ENCODE data around the gene AKR1C4. TPM values are rescaled to one million over a fixed set of nuclear protein-coding genes. Genes with fewer than 3 reads are reported as not detected.
"Not testable (repeated sequence)": the region's sequence is repeated elsewhere in the genome, so short reads cannot be mapped to it uniquely, and the experiment has no call there.

The AKR1C4 gene
- total RNA-seq, 5 donors from 2014 or later (not counting 1 experiment from before 2014, with no cell fraction given), result 0.23 TPM; not detected in 4

DNA sequence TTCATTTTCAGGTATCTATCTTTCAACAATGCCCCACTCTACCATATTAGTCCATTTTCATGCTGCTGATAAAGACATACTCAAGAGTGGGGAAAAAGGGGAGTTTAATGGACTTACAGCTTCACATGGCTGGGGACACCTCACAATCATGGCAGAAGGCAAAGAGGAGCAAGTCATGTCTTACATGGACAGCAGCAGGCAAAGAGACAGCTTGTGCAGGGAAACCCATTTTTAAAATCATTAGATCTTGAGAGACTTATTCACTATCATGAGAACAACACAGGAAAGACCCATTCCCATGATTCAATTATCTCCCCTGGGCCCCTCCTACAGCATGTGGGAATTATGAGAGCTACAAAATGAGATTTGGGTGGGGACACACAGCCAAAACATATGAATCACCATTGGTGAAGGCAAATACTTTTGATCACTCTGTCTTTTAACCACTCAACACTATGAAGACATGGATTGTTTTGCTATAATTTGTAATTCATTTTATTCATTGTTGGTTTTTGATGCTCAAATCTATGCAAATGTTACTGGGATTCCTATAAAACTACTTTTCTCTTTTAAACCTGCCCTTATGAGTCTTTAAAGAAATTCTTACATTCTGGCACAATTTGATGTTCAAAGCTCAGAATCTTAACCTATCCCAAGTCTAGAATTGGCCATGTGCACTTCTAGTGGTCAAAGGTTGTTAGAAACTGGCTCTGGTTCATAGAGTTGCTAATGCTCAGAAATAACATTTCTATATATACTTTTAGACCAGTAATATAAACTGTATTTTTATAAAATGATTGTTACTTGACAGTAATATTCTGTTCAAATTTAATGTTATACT lies 15.3 kb downstream of the AKR1C4 start:
- no peak for DNase-seq
- Histone ChIP-seq H3K36me3 (ENCODE audit: control insufficient read depth in 2 of 2, extremely low read depth in 1 of 2, insufficient read depth in 1 of 2, low read length in 1 of 2) (no peaks in the 10 kb centered on the region), H3K4me3 (ENCODE audit: control insufficient read depth in 1 of 2, extremely low read depth in 1 of 2, low read length in 1 of 2) (no peak overlapping the region), H3K27me3 (replicated peaks in 1 of 2; ENCODE audit: control insufficient read depth in 2 of 2, extremely low read depth in 1 of 2, insufficient read depth in 2 of 2, low read length in 1 of 2) (no peaks in the 10 kb centered on the region), H3K27ac (ENCODE audit: low read length) (no peak overlapping the region), H3K4me1 (ENCODE audit: control insufficient read depth in 1 of 2, extremely low read depth in 1 of 2, insufficient read depth in 2 of 2, low read length in 2 of 2) (no peaks in the 10 kb centered on the region), H3K9me3 (no peaks in the 10 kb centered on the region)
- no peak for ATAC-seq (replicated peaks in 1 of 4)
- H3K4me1 Mint-ChIP-seq, result peaks cover 0 to 3% (median 0%) of the 10 kb centered on the region in 3 donors
- CTCF ChIA-PET, result no interaction called here
- no peak overlapping the region for H3K27ac Mint-ChIP-seq
- peaks cover 7 to 12% (median 9%) of the 10 kb centered on the region in 3 donors for H3K9me3 Mint-ChIP-seq
- H3K27me3 Mint-ChIP-seq, result peaks cover 0 to 4% of the 10 kb centered on the region in 2 donors
- H3K4me3 Mint-ChIP-seq, result no peak overlapping the region
- POLR2A ChIA-PET, result no interaction called here
- no peaks in the 10 kb centered on the region for H3K36me3 Mint-ChIP-seq

DNA sequence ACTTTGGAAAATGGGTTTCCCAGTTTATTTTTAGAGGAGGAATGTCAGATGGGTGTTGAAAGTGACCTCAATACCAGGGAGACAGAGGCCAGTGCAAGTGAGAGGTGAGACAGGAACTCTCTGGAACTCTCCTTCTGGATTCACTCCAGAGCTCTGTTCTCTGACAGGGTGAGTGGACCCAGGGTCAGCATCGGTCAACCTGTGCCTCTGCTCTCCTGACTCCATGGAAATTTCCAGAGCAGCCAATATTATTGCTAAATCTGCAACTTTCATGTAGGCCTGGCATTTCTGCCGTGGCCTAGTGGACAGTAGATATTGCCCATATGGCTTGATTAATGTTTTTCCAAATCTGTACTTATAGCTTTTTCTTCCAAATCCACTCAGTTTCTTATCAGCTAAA lies 20.2 kb downstream of the AKR1C4 start:
- Mint-ChIP-seq H3K4me1 (no peaks in the 10 kb centered on the region), H3K9me3 (peaks cover 2 to 8% (median 5%) of the 10 kb centered on the region in 3 donors), H3K4me3 (no peak overlapping the region), H3K36me3 (no peaks in the 10 kb centered on the region), H3K27me3 (peaks cover 0 to 7% of the 10 kb centered on the region in 2 donors), H3K27ac (no peak overlapping the region)
- Histone ChIP-seq H3K27me3 (replicated peaks in 1 of 2; ENCODE audit: control insufficient read depth in 2 of 2, extremely low read depth in 1 of 2, insufficient read depth in 2 of 2, low read length in 1 of 2) (no peaks in the 10 kb centered on the region), H3K27ac (ENCODE audit: low read length) (no peak overlapping the region), H3K4me1 (ENCODE audit: control insufficient read depth in 1 of 2, extremely low read depth in 1 of 2, insufficient read depth in 2 of 2, low read length in 2 of 2) (no peaks in the 10 kb centered on the region), H3K9me3 (no peaks in the 10 kb centered on the region), H3K4me3 (ENCODE audit: control insufficient read depth in 1 of 2, extremely low read depth in 1 of 2, low read length in 1 of 2) (no peak overlapping the region), H3K36me3 (ENCODE audit: control insufficient read depth in 2 of 2, extremely low read depth in 1 of 2, insufficient read depth in 1 of 2, low read length in 1 of 2) (no peaks in the 10 kb centered on the region)
- ATAC-seq (replicated peaks in 1 of 4) (no peak), DNase-seq (no peak)
- POLR2A ChIA-PET, result no interaction called here
- CTCF ChIA-PET, result no interaction called here
- no CpG with 5 or more reads among the region's 2 CpGs for WGBS (ENCODE audit: insufficient coverage)

DNA sequence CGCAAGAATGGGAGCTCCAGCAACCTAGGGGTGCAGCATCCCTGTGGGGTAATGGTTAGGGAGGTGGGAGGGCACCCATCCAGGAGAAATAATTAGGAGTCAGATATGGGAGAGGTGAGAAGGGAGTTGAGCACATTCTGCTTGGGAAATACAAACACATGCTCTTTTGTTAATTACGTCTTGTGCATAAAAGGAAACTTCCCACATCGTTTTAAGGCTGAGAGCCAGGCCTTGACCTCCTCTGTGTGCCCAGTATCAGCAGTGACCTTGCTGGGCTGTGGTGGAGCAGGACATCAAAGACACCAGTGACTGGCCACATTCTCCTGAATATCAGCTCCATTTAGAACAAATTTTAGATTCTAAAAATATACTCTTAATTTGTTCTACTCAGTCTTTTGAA lies 22.6 kb downstream of the AKR1C4 start:
- H3K9me3 ChIP-seq, result no peaks in the 10 kb centered on the region
- no CpG with 5 or more reads among the region's 3 CpGs for WGBS (ENCODE audit: insufficient coverage)
- H3K36me3 ChIP-seq (ENCODE audit: control insufficient read depth in 2 of 2, extremely low read depth in 1 of 2, insufficient read depth in 1 of 2, low read length in 1 of 2), result no peaks in the 10 kb centered on the region
- Mint-ChIP-seq H3K9me3 (peaks cover 0 to 11% (median 4%) of the 10 kb centered on the region in 3 donors), H3K27me3 (peaks cover 0 to 7% of the 10 kb centered on the region in 2 donors), H3K36me3 (no peaks in the 10 kb centered on the region), H3K4me3 (no peak overlapping the region), H3K4me1 (no peaks in the 10 kb centered on the region), H3K27ac (no peak overlapping the region)
- no peaks in the 10 kb centered on the region for H3K4me1 ChIP-seq (ENCODE audit: control insufficient read depth in 1 of 2, extremely low read depth in 1 of 2, insufficient read depth in 2 of 2, low read length in 2 of 2)
- ChIA-PET POLR2A (no interaction called here), CTCF (no interaction called here)
- no peak overlapping the region for H3K27ac ChIP-seq (ENCODE audit: low read length)
- no peak for ATAC-seq (replicated peaks in 1 of 4)
- DNase-seq, result no peak
- H3K4me3 ChIP-seq (ENCODE audit: control insufficient read depth in 1 of 2, extremely low read depth in 1 of 2, low read length in 1 of 2), result no peak overlapping the region
- H3K27me3 ChIP-seq (replicated peaks in 1 of 2; ENCODE audit: control insufficient read depth in 2 of 2, extremely low read depth in 1 of 2, insufficient read depth in 2 of 2, low read length in 1 of 2), result no peaks in the 10 kb centered on the region

DNA sequence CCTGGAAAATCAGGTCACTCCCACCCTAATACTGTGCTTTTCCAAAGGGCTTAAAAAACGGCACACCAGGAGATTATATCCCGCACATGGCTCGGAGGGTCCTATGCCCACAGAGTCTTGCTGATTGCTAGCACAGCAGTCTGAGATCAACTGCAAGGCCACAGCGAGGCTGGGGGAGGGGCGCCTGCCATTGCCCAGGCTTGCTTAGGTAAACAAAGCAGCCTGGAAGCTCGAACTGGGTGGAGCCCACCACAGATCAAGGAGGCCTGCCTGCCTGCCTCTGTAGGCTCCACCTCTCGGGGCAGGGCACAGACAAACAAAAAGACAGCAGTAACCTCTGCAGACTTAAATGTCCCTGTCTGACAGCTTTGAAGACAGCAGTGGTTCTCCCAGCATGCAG lies 26.3 kb downstream of the AKR1C4 start:
- H3K4me3 Mint-ChIP-seq; H3K27ac Mint-ChIP-seq; H3K27me3 Mint-ChIP-seq; H3K36me3 Mint-ChIP-seq; H3K9me3 ChIP-seq; H3K27me3 ChIP-seq (replicated peaks in 1 of 2; ENCODE audit: control insufficient read depth in 2 of 2, extremely low read depth in 1 of 2, insufficient read depth in 2 of 2, low read length in 1 of 2); H3K36me3 ChIP-seq (ENCODE audit: control insufficient read depth in 2 of 2, extremely low read depth in 1 of 2, insufficient read depth in 1 of 2, low read length in 1 of 2); DNase-seq; H3K27ac ChIP-seq (ENCODE audit: low read length); H3K4me1 Mint-ChIP-seq; H3K4me3 ChIP-seq (ENCODE audit: control insufficient read depth in 1 of 2, extremely low read depth in 1 of 2, low read length in 1 of 2); H3K4me1 ChIP-seq (ENCODE audit: control insufficient read depth in 1 of 2, extremely low read depth in 1 of 2, insufficient read depth in 2 of 2, low read length in 2 of 2); POLR2A ChIA-PET; H3K9me3 Mint-ChIP-seq; ATAC-seq (replicated peaks in 1 of 4): not testable (repeated sequence)
- WGBS (ENCODE audit: insufficient coverage), result 88% methylated on average over 5 of the region's 7 CpGs
- CTCF ChIA-PET, result interaction anchor here in 1 of 2 donors (0.7 kb wide), 1 partner anchor 342 kb away, joined by 3 read pairs; no protein-coding TSS in a partner anchor

DNA sequence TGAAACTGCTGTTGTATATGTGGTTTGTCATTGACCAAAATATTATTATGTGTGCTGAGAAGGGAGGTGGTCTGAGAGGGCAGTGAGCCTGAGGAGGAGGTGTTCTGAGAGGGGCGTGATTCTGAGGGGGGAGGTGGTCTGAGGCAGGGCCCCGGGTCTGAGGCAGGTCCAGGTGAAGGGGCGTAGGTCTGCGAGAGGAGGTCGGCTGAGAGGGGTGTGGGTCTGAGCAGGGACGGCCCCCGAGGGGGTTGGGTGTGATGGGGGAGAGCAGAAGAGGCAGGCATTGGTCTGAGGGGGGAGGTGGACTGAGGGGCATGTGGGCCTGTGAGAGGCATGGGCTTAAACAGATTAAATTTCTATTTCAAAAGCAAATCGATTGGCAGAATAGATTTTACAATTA lies 32.4 kb downstream of the AKR1C4 start:
- ChIA-PET CTCF (no interaction called here), POLR2A (no interaction called here)
- Mint-ChIP-seq H3K9me3 (peaks cover 0 to 7% (median 0%) of the 10 kb centered on the region in 3 donors), H3K4me1 (no peaks in the 10 kb centered on the region), H3K4me3 (no peak overlapping the region), H3K36me3 (no peaks in the 10 kb centered on the region), H3K27me3 (peaks cover 0 to 3% of the 10 kb centered on the region in 2 donors), H3K27ac (no peak overlapping the region)
- no peaks in the 10 kb centered on the region for H3K27me3 ChIP-seq (replicated peaks in 1 of 2; ENCODE audit: control insufficient read depth in 2 of 2, extremely low read depth in 1 of 2, insufficient read depth in 2 of 2, low read length in 1 of 2)
- no peaks in the 10 kb centered on the region for H3K4me1 ChIP-seq (ENCODE audit: control insufficient read depth in 1 of 2, extremely low read depth in 1 of 2, insufficient read depth in 2 of 2, low read length in 2 of 2)
- no peaks in the 10 kb centered on the region for H3K9me3 ChIP-seq
- WGBS (ENCODE audit: insufficient coverage), result 89% methylated on average over 7 of the region's 8 CpGs
- H3K4me3 ChIP-seq (ENCODE audit: control insufficient read depth in 1 of 2, extremely low read depth in 1 of 2, low read length in 1 of 2), result no peak overlapping the region
- no peak for ATAC-seq (replicated peaks in 1 of 4)
- H3K36me3 ChIP-seq (ENCODE audit: control insufficient read depth in 2 of 2, extremely low read depth in 1 of 2, insufficient read depth in 1 of 2, low read length in 1 of 2), result no peaks in the 10 kb centered on the region
- H3K27ac ChIP-seq (ENCODE audit: low read length), result no peak overlapping the region
- DNase-seq, result no peak

DNA sequence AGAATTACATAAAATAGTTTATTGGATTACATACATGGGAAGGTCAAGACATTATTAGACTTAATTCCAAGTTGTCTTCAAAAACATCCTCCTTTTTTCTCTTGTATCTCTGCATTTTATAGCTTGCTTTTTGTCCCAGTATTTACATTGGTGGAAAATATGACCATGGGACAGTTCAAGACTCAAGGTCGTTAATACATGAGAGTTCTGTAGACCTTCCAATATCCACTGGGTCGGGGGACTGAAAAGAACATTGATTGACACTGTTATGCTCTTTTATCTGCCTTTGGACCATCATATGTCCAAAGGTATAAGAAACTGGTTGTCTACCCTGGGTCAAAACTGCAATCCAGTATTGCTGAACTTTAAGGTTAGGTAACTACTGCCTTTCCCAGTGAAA lies 36.7 kb downstream of the AKR1C4 start:
- H3K27me3 ChIP-seq (replicated peaks in 1 of 2; ENCODE audit: control insufficient read depth in 2 of 2, extremely low read depth in 1 of 2, insufficient read depth in 2 of 2, low read length in 1 of 2), result no peaks in the 10 kb centered on the region
- no peak overlapping the region for H3K4me3 ChIP-seq (ENCODE audit: control insufficient read depth in 1 of 2, extremely low read depth in 1 of 2, low read length in 1 of 2)
- no peak overlapping the region for H3K27ac ChIP-seq (ENCODE audit: low read length)
- H3K36me3 Mint-ChIP-seq, result peaks cover 2% of the 10 kb centered on the region
- ATAC-seq (replicated peaks in 1 of 4) (no peak), DNase-seq (no peak)
- H3K27me3 Mint-ChIP-seq, result peaks cover 0 to 11% of the 10 kb centered on the region in 2 donors
- WGBS (ENCODE audit: insufficient coverage), result 42% methylated on average over 2 of the region's 2 CpGs
- ChIA-PET CTCF (no interaction called here), POLR2A (no interaction called here)
- H3K4me1 Mint-ChIP-seq, result no peaks in the 10 kb centered on the region
- H3K27ac Mint-ChIP-seq, result no peak overlapping the region
- H3K4me1 ChIP-seq (ENCODE audit: control insufficient read depth in 1 of 2, extremely low read depth in 1 of 2, insufficient read depth in 2 of 2, low read length in 2 of 2), result no peaks in the 10 kb centered on the region
- no peaks in the 10 kb centered on the region for H3K36me3 ChIP-seq (ENCODE audit: control insufficient read depth in 2 of 2, extremely low read depth in 1 of 2, insufficient read depth in 1 of 2, low read length in 1 of 2)
- H3K9me3 ChIP-seq, result no peaks in the 10 kb centered on the region
- no peak overlapping the region for H3K4me3 Mint-ChIP-seq
- peaks cover 14 to 18% (median 17%) of the 10 kb centered on the region in 3 donors for H3K9me3 Mint-ChIP-seq
